Measurements from ENCODE around the gene NRGN. TPM values are rescaled to one million over a fixed set of nuclear protein-coding genes. Genes with fewer than 3 reads are reported as not detected.

Gene NRGN
- 3.6 and 17.3 TPM in 2 replicates for total RNA-seq (ENCODE audit: low replicate concordance)
- long read RNA-seq = 0 reads

GRCh38 chr11:124739479-124740276, at the start of gene NRGN:
Gene NRGN (plus strand): TSS chr11:124739942. CDS start chr11:124740085, 143 bp downstream.
- Mint-ChIP-seq H3K9me3 (no peaks in the 10 kb centered on the region), H3K36me3 (peaks cover 8% of the 10 kb centered on the region), H3K4me1 (ENCODE audit: unreplicated experiment) (peaks cover 18% of the 10 kb centered on the region), H3K27ac (peak within 1 kb of the TSS; percentile 19), H3K27me3 (peaks cover 93% of the 10 kb centered on the region), H3K4me3 (peak within 1 kb of the TSS; percentile 83)
- peak; percentile 95 for DNase-seq (ENCODE audit: extremely low spot score, unreplicated experiment)
- TF ChIP-seq CTCF (conservative IDR thresholded peaks at IDR 0.05) = no peak

GRCh38 chr11:124693142-124693541, 46.6 kb upstream of the NRGN start:
- no peaks in the 10 kb centered on the region for H3K36me3 Mint-ChIP-seq
- no peaks in the 10 kb centered on the region for H3K9me3 Mint-ChIP-seq
- H3K4me1 Mint-ChIP-seq (ENCODE audit: unreplicated experiment) = no peaks in the 10 kb centered on the region
- H3K4me3 Mint-ChIP-seq = no peak overlapping the region
- TF ChIP-seq CTCF (conservative IDR thresholded peaks at IDR 0.05) = no peak
- DNase-seq (ENCODE audit: extremely low spot score, unreplicated experiment) = no peak
- no peak overlapping the region for H3K27ac Mint-ChIP-seq
- H3K27me3 Mint-ChIP-seq = no peaks in the 10 kb centered on the region

- no peak for TF ChIP-seq CTCF (conservative IDR thresholded peaks at IDR 0.05)
- peaks cover 6% of the 10 kb centered on the region for H3K9me3 Mint-ChIP-seq
- peaks cover 17% of the 10 kb centered on the region for H3K27me3 Mint-ChIP-seq
- no peaks in the 10 kb centered on the region for H3K36me3 Mint-ChIP-seq
- no peak overlapping the region for H3K27ac Mint-ChIP-seq
- H3K4me3 Mint-ChIP-seq = no peak overlapping the region
- H3K4me1 Mint-ChIP-seq (ENCODE audit: unreplicated experiment) = no peaks in the 10 kb centered on the region
- no peak for DNase-seq (ENCODE audit: extremely low spot score, unreplicated experiment)
These were observed 40.2 kb upstream of the NRGN start for GRCh38 chr11:124699547-124699946.

- no peaks in the 10 kb centered on the region for H3K36me3 Mint-ChIP-seq
- no peak overlapping the region for H3K27ac Mint-ChIP-seq
- DNase-seq (ENCODE audit: extremely low spot score, unreplicated experiment) = no peak
- no peaks in the 10 kb centered on the region for H3K4me1 Mint-ChIP-seq (ENCODE audit: unreplicated experiment)
- TF ChIP-seq CTCF (conservative IDR thresholded peaks at IDR 0.05) = no peak
- peaks cover 17% of the 10 kb centered on the region for H3K27me3 Mint-ChIP-seq
- H3K4me3 Mint-ChIP-seq = no peak overlapping the region
- peaks cover 6% of the 10 kb centered on the region for H3K9me3 Mint-ChIP-seq
These were observed 39.7 kb upstream of the NRGN start for GRCh38 chr11:124700028-124700427.

GRCh38 chr11:124707829-124708228, 31.9 kb upstream of the NRGN start:
- TF ChIP-seq CTCF (conservative IDR thresholded peaks at IDR 0.05) = no peak
- H3K27ac Mint-ChIP-seq = no peak overlapping the region
- no peaks in the 10 kb centered on the region for H3K4me1 Mint-ChIP-seq (ENCODE audit: unreplicated experiment)
- no peak overlapping the region for H3K4me3 Mint-ChIP-seq
- H3K36me3 Mint-ChIP-seq = no peaks in the 10 kb centered on the region
- no peak for DNase-seq (ENCODE audit: extremely low spot score, unreplicated experiment)
- no peaks in the 10 kb centered on the region for H3K9me3 Mint-ChIP-seq
- peaks cover 14% of the 10 kb centered on the region for H3K27me3 Mint-ChIP-seq
